D721Med (cell line): ENCODE results near the gene PLEKHN1.

Experiments used
- DNase-seq: peaks from one replicate; pipeline ENCODE4 v3.0.0; 2011; ENCODE audit warnings: low spot score; ENCODE audit not compliant: insufficient read length
- FAIRE-seq: peaks from 2 replicates; lab custom pipeline; 2011; peaks lifted over from hg19 to GRCh38; lab: Jason Lieb, UNC
- CTCF ChIP-seq: IDR thresholded peaks from 2 replicates; pipeline ENCODE4 v1.5.1; 2012; ENCODE audit warnings: mild to moderate bottlenecking, control low read depth; ENCODE audit not compliant: insufficient read depth; ENCODE audit errors: missing control alignments

PLEKHN1 gene

GRCh38 chr1:959731-960362 lies 6.4 kb upstream of the PLEKHN1 start:
- TF ChIP-seq CTCF: no peak
- DNase-seq (no peak), FAIRE-seq (no peak)

DNA sequence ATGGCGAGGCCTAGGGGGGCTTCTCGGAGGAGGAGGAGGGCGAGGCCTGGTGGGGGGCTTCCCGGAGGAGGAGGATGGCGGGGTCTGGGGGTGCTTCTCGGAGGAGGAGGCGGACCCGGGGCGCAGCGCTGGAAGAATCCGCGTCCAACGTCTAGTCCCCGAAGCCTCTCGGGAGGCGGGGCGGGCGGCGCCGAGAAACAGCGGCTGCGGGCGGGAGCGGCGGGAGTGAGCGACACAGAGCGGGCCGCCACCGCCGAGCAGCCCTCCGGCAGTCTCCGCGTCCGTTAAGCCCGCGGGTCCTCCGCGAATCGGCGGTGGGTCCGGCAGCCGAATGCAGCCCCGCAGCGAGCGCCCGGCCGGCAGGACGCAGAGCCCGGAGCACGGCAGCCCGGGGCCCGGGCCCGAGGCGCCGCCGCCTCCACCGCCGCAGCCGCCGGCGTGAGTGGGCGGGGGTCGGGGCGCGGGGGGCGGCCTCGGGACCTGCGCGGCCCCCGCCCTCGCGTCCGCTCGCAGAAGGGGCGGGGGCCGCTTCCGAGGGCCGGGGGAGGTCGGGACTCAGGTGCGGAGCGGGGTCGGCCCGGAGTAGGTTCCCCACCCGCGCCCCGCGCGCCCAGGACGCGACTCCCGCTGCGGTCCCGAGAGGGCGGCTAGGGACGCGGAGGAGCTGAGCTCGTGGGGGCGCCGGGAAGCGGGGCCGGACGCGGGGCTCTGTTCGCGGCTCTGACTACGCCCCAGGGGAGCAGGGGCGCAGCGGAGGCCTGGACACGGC lies 5.7 kb upstream of the PLEKHN1 start, which contains the start of gene KLHL17:
Gene KLHL17, plus strand, starts transcription at position 222 of the 769 bp plus-strand sequence. Its CDS starts 110 bp downstream, at position 332.
- DNase-seq: peak; percentile 53
- TF ChIP-seq CTCF: no peak
- no peak for FAIRE-seq

DNA sequence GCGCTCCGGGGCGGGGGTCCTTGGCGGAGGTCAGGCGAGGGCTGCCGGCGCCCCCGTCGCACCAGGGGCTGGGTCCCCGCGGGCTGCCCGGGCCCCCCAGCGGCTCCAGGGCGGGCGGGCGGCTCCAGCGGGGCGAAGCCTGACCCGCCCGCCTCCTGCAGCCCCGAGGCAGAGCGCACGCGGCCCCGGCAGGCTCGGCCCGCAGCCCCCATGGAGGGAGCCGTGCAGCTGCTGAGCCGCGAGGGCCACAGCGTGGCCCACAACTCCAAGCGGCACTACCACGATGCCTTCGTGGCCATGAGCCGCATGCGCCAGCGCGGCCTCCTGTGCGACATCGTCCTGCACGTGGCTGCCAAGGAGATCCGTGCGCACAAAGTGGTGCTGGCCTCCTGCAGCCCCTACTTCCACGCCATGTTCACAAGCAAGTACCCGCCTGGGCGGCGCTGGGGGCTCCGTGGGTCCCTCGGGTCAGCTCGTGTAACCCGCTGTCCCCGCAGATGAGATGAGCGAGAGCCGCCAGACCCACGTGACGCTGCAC lies 5.1 kb upstream of the PLEKHN1 start:
- no peak for DNase-seq

DNA sequence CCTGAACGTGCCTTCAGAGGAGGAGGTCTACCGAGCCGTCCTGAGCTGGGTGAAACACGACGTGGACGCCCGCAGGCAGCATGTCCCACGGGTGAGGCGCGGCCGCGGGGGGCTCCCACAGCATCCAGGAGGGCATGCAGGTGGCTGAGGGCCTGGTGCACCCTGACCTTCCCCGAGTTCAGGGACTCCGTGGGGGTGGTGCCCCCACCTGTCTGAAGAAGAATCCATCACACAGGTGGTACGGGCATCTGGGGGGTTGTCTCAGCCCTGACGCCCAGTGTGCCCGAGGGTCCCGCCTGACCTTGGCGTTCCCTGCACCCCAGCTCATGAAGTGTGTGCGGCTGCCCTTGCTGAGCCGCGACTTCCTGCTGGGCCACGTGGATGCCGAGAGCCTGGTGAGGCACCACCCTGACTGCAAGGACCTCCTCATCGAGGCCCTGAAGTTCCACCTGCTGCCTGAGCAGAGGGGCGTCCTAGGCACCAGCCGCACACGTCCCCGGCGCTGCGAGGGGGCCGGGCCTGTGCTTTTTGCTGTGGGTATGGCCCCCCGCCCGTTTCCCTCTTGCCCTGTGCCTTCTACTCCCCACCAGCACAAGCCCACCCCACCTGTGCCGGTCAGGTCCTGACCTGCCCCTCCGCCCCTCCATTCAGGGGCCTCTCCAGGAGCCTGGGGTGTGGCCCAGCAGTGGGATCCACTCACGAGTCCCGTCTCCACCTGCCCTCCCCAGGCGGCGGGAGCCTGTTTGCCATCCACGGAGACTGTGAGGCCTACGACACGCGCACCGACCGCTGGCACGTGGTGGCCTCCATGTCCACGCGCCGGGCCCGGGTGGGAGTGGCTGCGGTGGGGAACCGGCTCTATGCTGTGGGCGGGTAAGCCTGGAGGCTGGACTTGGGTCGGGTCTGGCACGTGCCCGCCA lies 3.6 kb upstream of the PLEKHN1 start:
- DNase-seq (no peak), FAIRE-seq (no peak)
- no peak for TF ChIP-seq CTCF

More for the DNA sequence above, 5.1 kb upstream of the PLEKHN1 start:
- no peak for TF ChIP-seq CTCF
- no peak for FAIRE-seq

GRCh38 chr1:963301-963651 lies 3.0 kb upstream of the PLEKHN1 start:
- no peak for FAIRE-seq
- no peak for TF ChIP-seq CTCF
- DNase-seq: no peak

DNA sequence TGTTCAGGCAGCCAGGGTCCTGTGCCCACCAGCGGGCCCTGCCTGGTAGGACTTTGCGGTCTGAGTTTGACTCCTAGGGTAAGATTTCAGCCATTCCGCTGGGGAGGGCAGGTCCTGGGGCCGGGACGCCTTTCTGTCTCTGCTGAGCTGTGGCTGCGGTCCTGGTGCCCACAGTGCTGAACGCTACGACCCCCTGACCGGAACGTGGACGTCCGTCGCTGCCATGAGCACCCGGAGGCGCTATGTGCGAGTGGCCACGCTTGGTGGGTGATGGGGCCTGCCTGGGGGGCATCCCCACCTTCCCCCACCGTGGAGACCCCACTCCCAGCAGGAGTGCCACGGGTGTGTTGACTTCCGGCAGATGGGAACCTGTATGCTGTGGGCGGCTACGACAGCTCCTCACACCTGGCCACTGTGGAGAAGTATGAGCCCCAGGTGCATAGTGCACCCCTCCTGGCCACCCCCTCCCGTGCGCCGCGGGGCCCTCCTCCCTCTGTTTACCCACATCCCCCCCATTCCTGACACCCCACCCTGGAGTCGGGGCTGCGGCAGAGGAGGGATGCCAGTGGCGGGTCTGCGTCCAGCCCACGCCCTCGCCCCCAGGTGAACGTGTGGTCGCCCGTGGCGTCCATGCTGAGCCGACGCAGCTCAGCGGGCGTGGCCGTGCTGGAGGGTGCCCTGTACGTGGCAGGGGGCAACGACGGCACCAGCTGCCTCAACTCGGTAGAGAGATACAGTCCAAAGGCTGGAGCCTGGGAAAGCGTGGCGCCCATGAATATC lies 2.3 kb upstream of the PLEKHN1 start:
- TF ChIP-seq CTCF: no peak
- DNase-seq (no peak), FAIRE-seq (no peak)
